HUDEP-2 (cell line): ENCODE measurements around the gene HELLS.
"Not testable (repeated sequence)": the region's sequence is repeated elsewhere in the genome, so short reads cannot be mapped to it uniquely, and the experiment has no call there.

Experiments
- DNase-seq, 76 experiments: peaks; one replicate each; lab custom pipeline; 2025; ENCODE audit not compliant: unreplicated experiment in 76 of 76; lab: John Stamatoyannopoulos, UW

The HELLS gene

GRCh38 chr10:94545391-94546048, at the start of gene HELLS:
Gene HELLS (plus strand): TSS chr10:94545788. CDS start chr10:94545922, 134 bp downstream.
- DNase-seq: peak in 75 of 76 experiments; percentile 12 to 85 (median 66)

GRCh38 chr10:94496010-94496409, 49.6 kb upstream of the HELLS start:
- no peak for DNase-seq

- no peak for DNase-seq
Measured at GRCh38 chr10:94496646-94497045, 48.9 kb upstream of the HELLS start.

- peak in 3 of 76 experiments; percentile 5 to 18 (median 10) for DNase-seq
Measured at GRCh38 chr10:94500063-94500462, 45.5 kb upstream of the HELLS start.

DNA sequence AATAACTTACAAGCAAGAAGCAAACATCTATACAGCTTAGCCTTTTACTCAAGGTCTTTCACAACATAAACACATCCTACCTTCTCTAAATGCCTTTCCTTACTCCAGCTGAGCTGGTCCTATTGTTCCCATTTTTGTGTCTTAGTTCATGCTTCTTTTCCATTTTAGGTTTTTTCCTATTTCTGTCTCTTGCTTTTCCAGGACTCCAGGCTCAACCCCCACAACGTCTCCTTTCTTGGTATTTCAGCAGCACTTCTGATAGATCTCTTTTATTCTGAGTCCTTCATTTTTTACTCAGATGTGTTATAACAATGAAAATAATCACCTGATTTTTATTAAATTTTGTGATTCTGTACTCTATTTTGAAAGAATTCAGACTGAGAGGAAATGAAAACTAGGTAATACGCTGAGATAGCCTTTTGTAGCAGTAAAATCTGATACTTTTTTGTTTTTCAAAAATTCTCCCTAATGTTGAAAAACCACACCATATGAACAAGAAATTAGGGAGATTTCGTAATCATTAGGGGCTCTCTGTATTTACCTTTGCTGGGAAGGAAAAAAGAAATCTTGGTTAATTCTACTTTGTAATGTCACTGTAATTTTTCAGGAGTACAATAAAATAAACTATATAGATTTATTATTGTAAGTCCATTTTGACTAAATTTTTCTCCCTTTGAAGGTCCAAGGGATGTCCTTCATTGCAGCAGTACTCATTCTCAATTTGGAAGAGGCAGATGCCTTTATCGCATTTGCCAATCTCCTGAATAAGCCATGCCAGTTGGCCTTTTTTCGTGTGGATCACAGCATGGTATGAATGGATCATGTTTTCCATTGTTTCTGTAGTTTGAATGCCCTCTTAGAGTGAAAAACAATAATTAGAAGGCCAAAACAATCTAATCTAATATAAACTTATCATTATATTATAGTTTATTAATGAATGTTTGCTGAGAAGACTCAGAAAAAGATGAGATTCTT, 24.0 kb upstream of the HELLS start:
- no peak for DNase-seq

DNA sequence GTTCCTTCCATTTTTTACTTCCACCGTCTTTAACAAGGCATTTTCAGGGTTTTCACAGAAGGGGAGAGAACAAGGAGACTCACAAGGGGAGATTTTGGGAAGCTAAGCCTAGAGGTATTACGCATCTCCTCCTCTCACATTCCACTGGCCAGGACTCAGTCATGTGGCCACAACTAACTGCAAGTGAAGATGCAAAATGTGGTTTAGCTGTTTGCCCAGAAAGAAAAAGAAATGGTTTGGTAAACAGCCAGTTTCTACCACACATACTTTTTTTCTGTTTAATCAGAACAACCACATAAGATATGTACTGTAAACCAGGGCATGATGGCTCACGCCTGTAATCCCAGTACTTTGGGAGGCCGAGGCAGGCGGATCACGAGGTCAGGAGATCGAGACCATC, 21.4 kb upstream of the HELLS start:
- DNase-seq: no peak

- DNase-seq: no peak
Measured at GRCh38 chr10:94524711-94525110, 20.9 kb upstream of the HELLS start.

- not testable (repeated sequence) for DNase-seq
Measured at GRCh38 chr10:94531550-94531949, 14.0 kb upstream of the HELLS start.

- no peak for DNase-seq
Measured at GRCh38 chr10:94533027-94533426, 12.6 kb upstream of the HELLS start.

DNA sequence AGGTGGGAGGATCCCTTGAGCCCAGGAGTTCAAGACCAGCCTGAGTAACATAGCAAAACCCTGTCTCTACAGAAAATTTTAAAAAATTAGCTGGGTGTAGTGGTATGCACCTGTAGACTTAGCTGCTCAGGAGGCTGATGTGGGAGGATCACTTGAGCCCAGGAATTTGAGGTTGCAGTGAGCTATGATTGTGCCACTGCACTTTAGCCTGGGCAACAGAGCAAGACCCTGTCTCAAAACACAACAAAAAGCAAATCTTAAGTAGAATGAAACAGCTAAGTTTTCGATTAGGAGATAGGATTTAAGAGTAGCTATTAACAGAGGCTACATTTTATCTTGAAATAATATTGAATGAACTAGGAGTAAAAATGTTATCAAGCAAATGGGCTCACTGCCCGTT, 3.3 kb upstream of the HELLS start:
- DNase-seq: not testable (repeated sequence)

- DNase-seq: peak in 8 of 76 experiments; percentile 1 to 58 (median 4)
Measured at GRCh38 chr10:94546049-94546900, 687 bp downstream of the HELLS start.

DNA sequence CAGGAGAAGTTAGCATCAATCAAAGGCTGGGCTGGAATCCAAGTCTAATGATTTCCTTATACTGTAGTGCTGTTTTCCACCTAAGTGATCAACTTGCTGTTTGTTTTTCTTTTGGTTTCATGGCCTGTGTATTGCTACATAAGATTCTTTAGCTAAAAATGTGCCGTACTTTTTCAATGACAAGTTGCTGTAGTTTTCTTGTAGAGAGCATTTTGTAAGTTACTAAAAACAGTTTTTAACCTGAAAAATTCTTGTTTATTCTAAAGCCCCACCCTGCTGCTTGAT, 1.3 kb downstream of the HELLS start:
- DNase-seq: no peak

DNA sequence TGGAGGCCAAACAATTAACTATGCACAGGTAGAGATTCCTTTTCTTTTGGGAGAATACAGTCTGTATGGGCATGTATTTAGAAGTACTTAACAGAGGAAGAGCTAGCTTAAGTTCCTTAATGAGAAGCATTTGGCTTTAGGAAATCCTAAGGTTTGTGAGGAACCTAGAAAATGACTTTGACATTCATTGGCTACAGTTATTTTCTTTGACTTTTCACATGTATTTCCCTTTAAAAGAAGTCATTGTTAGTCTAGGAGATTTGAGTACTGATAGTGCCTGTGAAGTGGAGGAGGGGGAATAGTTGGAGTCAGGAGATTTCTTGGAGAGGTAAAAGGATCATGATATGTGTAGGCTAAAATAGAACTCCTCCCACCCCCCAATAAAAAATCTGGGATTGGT, 3.6 kb downstream of the HELLS start:
- no peak for DNase-seq

DNA sequence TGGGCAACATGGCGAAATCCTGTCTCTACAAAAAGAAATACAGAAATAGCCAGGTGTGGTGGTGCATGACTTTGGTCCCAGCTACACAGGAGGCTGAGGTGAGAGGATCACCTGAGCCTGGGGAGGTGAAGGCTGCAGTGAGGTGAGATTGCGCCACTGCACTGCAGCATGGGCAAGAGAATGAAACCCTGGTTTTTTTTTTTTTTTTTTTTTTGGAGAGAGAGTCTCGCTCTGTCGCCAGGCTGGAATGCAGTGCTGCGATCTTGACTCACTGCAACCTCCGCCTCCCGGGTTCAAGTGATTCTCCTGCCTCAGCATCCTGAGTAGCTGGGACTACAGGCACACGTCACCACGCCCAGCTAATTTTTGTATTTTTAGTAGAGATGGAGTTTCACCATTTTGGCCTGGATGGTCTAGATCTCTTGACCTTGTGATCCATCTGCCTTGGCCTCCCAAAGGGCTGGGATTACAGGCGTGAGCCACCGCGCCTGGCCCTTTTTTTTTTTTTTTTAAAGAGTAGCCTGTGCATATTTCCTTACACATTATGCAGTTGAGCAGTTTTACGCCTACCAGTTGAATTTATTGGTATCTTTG, 22.2 kb downstream of the HELLS start:
- DNase-seq: not testable (repeated sequence)

- DNase-seq: no peak
Measured at GRCh38 chr10:94571081-94571480, 25.5 kb downstream of the HELLS start.

DNA sequence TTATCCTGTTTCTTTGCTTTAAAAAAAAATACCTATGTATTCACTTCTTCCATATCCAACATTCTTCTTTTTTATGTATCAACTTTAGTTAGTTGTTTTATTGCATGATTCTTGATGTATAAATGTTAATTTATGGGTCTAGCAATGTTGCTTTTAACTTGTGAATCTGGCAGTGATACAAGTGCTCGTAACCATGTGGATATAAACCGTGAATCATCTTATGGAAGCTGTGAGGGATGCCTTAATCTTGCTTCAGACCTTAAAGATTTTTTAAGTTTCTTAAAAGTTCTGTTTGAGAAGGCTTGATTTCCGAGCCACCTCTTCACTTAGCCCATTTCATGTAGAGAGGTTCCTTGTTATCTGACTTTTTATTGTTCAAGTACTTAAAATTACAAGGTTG, 25.9 kb downstream of the HELLS start:
- DNase-seq: no peak

DNA sequence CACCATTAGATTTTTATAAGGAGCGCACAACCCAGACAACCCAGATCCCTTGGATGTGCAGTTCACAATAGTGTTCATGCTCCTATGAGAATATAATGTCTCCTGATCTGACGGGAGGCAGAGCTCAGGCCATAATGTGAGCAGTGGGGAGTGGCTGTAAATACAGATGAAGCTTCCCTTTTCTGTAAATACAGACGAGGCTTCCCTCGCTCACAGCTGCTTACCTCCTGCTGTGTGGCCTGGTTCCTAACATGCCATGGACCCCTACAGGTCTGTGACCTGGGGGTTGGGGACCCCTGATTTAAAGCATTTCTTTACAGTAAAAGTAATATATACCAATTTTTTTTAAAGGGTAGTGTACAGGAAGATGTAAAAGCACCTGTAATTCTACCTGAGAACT, 33.2 kb downstream of the HELLS start:
- no peak for DNase-seq

- DNase-seq: peak in 5 of 76 experiments; percentile 1 to 32 (median 9)
Measured at GRCh38 chr10:94583124-94583523, 37.5 kb downstream of the HELLS start.

DNA sequence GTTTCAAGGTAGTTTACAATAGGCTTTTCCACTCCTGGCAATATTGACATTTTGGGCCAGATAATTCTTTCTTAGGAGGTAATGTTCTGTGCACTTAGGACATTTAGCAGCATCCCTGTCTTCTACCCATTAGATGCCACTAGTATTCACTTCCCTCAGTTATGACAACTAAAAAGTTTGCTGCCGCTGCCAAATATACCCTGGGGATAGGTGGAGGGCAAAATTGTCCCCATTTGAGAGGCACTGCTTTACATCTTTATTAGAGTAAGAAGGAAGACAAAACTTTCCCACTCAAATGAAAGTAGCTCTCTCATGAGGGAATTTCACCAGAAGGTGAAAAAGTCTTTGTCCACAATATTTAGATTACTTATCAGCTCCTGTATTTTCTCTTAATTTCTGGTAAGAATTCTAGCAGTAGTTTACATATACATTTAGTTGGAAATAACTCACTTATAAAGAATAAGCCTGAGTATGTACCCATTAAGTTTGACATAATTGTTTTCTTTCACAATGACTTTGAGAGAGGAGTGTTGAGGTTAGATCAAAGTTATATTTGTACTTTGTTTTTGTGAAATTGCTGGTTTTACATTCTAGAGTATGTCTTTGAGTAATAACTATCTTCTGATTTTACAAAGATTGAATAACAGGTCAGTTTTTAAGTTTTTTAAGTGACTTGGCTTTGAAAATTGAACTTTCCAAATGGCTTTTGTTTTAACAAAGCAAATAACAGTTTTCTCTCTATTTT, 46.0 kb downstream of the HELLS start:
- no peak for DNase-seq
